ENCODE measurements around the gene OPN4. TPM values are rescaled to one million over a fixed set of nuclear protein-coding genes. Genes with fewer than 3 reads are reported as not detected.
"Not testable (repeated sequence)": the region's sequence is repeated elsewhere in the genome, so short reads cannot be mapped to it uniquely, and the experiment has no call there.

OPN4 gene
- total RNA-seq, 1 experiment from 2014 or later = not detected

GRCh38 chr10:86614853-86615252 lies 39.5 kb upstream of the OPN4 start:
- no TSS peak for BruUV-seq (replicated peaks)
- POLR2A ChIA-PET = no interaction called here
- Histone ChIP-seq H3K4me3 (ENCODE audit: low read depth, low read length) (no peak overlapping the region), H3K36me3 (ENCODE audit: control insufficient read depth, insufficient read depth, low read length) (no peaks in the 10 kb centered on the region), H3K4me1 (no peaks in the 10 kb centered on the region), H3K9me3 (no peaks in the 10 kb centered on the region), H3K27me3 (replicated peaks; ENCODE audit: control insufficient read depth, insufficient read depth, low read length) (no peaks in the 10 kb centered on the region)
- TF ChIP-seq CTCF (IDR thresholded peaks at IDR 0.05; ENCODE audit: insufficient read depth in 1 of 2, low read depth in 1 of 2, low read length in 1 of 2, severe bottlenecking in 1 of 2, unreplicated experiment in 1 of 2) = no peak
- Mint-ChIP-seq H3K36me3 (ENCODE audit: insufficient read depth, unreplicated experiment) (no peaks in the 10 kb centered on the region), H3K9me3 (ENCODE audit: unreplicated experiment) (peaks cover 10% of the 10 kb centered on the region), H3K27ac (ENCODE audit: unreplicated experiment) (no peak overlapping the region), H3K4me3 (ENCODE audit: unreplicated experiment) (no peak overlapping the region), H3K27me3 (ENCODE audit: insufficient read depth, unreplicated experiment) (peaks cover 2% of the 10 kb centered on the region), H3K4me1 (ENCODE audit: low read depth, unreplicated experiment) (no peaks in the 10 kb centered on the region)
- intact Hi-C loops (cut with micrococcal nuclease; ENCODE audit: unreplicated experiment) = no loop called here
- CTCF ChIA-PET = no interaction called here
- no peak for DNase-seq

- CTCF ChIA-PET; H3K9me3 ChIP-seq; H3K36me3 ChIP-seq (ENCODE audit: control insufficient read depth, insufficient read depth, low read length); H3K27ac Mint-ChIP-seq (ENCODE audit: unreplicated experiment); H3K27me3 Mint-ChIP-seq (ENCODE audit: insufficient read depth, unreplicated experiment); DNase-seq; intact Hi-C loops (cut with micrococcal nuclease; ENCODE audit: unreplicated experiment); H3K4me3 Mint-ChIP-seq (ENCODE audit: unreplicated experiment); POLR2A ChIA-PET; H3K4me1 Mint-ChIP-seq (ENCODE audit: low read depth, unreplicated experiment); H3K27me3 ChIP-seq (replicated peaks; ENCODE audit: control insufficient read depth, insufficient read depth, low read length); H3K4me1 ChIP-seq; H3K4me3 ChIP-seq (ENCODE audit: low read depth, low read length); BruUV-seq (replicated peaks); H3K36me3 Mint-ChIP-seq (ENCODE audit: insufficient read depth, unreplicated experiment): not testable (repeated sequence)
- H3K9me3 Mint-ChIP-seq (ENCODE audit: unreplicated experiment) = peaks cover 24% of the 10 kb centered on the region
These were observed 37.1 kb upstream of the OPN4 start for GRCh38 chr10:86617278-86617677.

DNA sequence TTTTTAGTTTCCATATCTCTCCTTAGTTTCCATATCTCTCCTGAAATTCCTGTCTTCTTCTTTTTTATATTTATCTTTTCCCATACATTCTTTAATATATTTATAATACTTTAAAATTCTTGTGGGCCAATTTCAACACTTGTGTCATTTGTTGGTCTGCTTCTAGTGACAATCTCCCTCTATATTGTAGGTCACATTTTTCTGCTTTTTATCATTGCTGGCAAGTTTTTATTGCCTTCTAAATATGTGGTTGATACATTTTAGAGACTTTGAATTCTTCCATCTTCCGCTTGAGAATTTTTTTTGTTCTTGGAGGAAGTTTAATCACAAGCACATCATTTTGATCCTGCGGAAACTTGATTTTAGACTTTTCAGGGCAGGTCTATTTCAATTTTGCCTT lies 26.0 kb upstream of the OPN4 start:
- Mint-ChIP-seq H3K4me3 (ENCODE audit: unreplicated experiment) (no peak overlapping the region), H3K4me1 (ENCODE audit: low read depth, unreplicated experiment) (no peaks in the 10 kb centered on the region), H3K27me3 (ENCODE audit: insufficient read depth, unreplicated experiment) (no peaks in the 10 kb centered on the region), H3K27ac (ENCODE audit: unreplicated experiment) (no peak overlapping the region), H3K36me3 (ENCODE audit: insufficient read depth, unreplicated experiment) (no peaks in the 10 kb centered on the region), H3K9me3 (ENCODE audit: unreplicated experiment) (no peaks in the 10 kb centered on the region)
- DNase-seq = no peak
- H3K4me1 ChIP-seq = no peaks in the 10 kb centered on the region
- no peaks in the 10 kb centered on the region; the same call in 1 of the 2 replicates for H3K9me3 ChIP-seq
- no peak overlapping the region for H3K4me3 ChIP-seq (ENCODE audit: low read depth, low read length)
- POLR2A ChIA-PET = no interaction called here
- CTCF ChIA-PET = no interaction called here
- no peak for TF ChIP-seq CTCF (IDR thresholded peaks at IDR 0.05; ENCODE audit: insufficient read depth in 1 of 2, low read depth in 1 of 2, low read length in 1 of 2, severe bottlenecking in 1 of 2, unreplicated experiment in 1 of 2)
- H3K36me3 ChIP-seq (ENCODE audit: control insufficient read depth, insufficient read depth, low read length) = no peaks in the 10 kb centered on the region
- no peaks in the 10 kb centered on the region for H3K27me3 ChIP-seq (replicated peaks; ENCODE audit: control insufficient read depth, insufficient read depth, low read length)
- BruUV-seq (replicated peaks) = no TSS peak
- intact Hi-C loops (cut with micrococcal nuclease; ENCODE audit: unreplicated experiment) = no loop called here

GRCh38 chr10:86630079-86630478 lies 24.3 kb upstream of the OPN4 start:
- POLR2A ChIA-PET = no interaction called here

More at GRCh38 chr10:86630079-86630478, 24.3 kb upstream of the OPN4 start:
- H3K27me3 ChIP-seq (replicated peaks; ENCODE audit: control insufficient read depth, insufficient read depth, low read length) = no peaks in the 10 kb centered on the region
- Mint-ChIP-seq H3K36me3 (ENCODE audit: insufficient read depth, unreplicated experiment) (no peaks in the 10 kb centered on the region), H3K4me1 (ENCODE audit: low read depth, unreplicated experiment) (no peaks in the 10 kb centered on the region), H3K27ac (ENCODE audit: unreplicated experiment) (no peak overlapping the region), H3K4me3 (ENCODE audit: unreplicated experiment) (no peak overlapping the region), H3K27me3 (ENCODE audit: insufficient read depth, unreplicated experiment) (no peaks in the 10 kb centered on the region), H3K9me3 (ENCODE audit: unreplicated experiment) (no peaks in the 10 kb centered on the region)
- H3K36me3 ChIP-seq (ENCODE audit: control insufficient read depth, insufficient read depth, low read length) = no peaks in the 10 kb centered on the region
- no peak overlapping the region for H3K4me3 ChIP-seq (ENCODE audit: low read depth, low read length)
- no TSS peak for BruUV-seq (replicated peaks)
- H3K4me1 ChIP-seq = no peaks in the 10 kb centered on the region
- intact Hi-C loops (cut with micrococcal nuclease; ENCODE audit: unreplicated experiment) = no loop called here
- no peak for TF ChIP-seq CTCF (IDR thresholded peaks at IDR 0.05; ENCODE audit: insufficient read depth in 1 of 2, low read depth in 1 of 2, low read length in 1 of 2, severe bottlenecking in 1 of 2, unreplicated experiment in 1 of 2)
- CTCF ChIA-PET = no interaction called here
- DNase-seq = no peak
- no peaks in the 10 kb centered on the region; the same call in 1 of the 2 replicates for H3K9me3 ChIP-seq

All from Caco-2 (cell line).